Raji (cell line): ENCODE results near the gene SLC35C1.
A peak's percentile ranks its signal among the peaks of the same experiment; 100 is the strongest.

Source experiments
- POLR2A ChIP-seq: IDR thresholded peaks from 2 replicates; pipeline ENCODE4 v1.6.1; 2011; ENCODE audit warnings: low read depth, low read length, control low read depth; ENCODE audit not compliant: insufficient read depth

SLC35C1 gene

DNA sequence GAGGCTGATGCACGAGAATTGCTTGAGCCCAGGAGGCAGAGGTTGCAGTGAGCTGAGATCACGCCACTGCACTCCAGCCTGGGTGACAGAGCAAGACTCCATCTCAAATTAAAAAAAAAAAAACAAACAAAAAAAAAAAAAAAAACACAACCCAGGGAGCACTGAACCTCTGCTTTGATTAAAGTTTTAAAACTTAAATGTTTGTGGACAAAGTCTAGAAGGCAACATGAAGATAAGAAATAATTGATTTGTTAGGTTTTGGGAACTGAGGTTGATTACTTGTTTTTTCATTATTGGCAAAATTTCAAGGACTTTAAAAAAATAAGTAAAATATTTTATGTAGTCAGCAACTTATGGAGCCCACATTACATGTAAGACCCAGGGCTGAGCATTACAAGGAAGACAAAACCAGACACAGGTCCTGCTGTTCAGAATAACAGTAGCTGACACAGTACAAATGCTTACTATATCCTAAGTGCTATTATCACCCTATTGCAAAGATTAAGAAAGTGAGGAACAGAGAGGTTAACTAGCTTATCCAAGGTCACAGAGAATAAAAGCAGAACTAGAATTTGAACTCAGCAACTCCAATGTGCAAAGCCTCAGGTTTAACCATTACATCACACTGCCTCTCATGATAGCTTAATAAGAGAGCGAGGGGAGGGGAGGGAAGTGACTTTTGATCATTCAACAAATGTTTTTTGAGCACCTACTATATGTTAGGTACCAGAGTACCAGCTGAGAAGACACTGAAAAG is 40.1 kb downstream of the SLC35C1 start:
- TF ChIP-seq POLR2A, result no peak

DNA sequence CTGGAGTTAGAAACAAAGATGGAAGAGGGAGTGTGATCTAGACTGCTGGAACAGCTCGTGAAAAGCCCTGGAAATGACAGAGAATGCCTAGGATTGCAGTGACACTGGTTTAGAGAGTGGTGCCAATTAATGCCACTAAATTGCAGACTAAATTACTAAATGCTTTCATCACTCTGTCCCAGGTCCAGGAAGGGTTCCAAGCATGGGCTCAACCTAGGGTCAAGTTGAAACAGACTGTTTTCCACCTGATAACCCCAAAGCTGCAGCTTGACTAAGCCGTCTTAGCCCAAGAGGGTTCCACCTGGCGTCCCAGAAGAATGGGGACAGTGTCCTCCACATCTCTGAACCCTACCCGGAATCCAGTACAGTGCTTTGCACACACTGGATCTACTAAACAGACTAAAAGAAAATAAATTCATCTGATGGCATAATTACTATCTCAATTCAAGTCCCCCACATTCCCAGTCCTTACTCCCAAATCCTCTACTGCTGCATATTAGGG is 41.3 kb downstream of the SLC35C1 start:
- TF ChIP-seq POLR2A, result no peak

GRCh38 chr11:45846974-45847910 is 42.3 kb downstream of the SLC35C1 start, which contains the start of gene CRY2:
Gene CRY2, plus strand, starts transcription at chr11:45847475. Its CDS starts 16 bp downstream, at chr11:45847491.
- TF ChIP-seq POLR2A, result peak; percentile 97

DNA sequence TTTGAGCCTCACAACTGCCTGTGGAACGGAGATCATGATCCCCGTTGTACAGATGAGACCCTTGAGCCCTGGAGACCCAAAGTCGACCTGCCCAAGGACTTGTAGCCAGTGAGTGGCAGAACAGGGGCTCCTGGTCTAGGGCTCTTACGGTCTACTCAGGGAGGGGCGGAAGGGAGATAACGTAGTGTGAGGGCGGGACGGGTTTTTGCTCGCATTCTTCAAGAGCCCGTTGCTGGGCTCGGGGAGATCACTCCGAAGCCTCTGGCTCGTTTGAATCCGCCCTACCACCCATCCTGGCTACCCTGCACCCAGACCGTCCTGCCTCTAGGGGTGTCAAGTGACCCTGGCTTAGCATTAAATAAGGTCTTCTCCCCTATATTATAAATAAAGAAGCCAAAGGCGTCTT is 43.0 kb downstream of the SLC35C1 start:
- TF ChIP-seq POLR2A, result no peak

DNA sequence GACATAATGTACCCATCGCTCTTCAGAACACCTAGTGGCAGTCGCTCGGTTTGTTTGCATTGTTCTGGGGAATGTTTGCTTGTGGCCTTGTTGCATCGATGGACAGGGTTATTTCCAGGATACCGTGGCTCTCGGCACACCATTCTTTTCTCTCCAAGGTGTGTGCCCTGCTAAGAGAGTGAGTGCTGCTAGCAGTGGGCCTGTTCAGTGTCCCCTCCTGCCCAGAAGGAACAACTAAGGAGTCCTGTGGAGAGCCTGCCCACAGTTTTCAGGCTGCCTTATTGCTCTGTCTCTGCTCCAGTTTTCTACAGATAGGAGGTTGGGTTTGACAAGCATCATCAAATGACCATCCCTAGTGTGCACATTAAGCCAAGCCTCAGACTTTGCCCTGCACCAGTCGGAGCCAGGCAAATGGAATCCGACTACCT is 43.7 kb downstream of the SLC35C1 start:
- no peak for TF ChIP-seq POLR2A

DNA sequence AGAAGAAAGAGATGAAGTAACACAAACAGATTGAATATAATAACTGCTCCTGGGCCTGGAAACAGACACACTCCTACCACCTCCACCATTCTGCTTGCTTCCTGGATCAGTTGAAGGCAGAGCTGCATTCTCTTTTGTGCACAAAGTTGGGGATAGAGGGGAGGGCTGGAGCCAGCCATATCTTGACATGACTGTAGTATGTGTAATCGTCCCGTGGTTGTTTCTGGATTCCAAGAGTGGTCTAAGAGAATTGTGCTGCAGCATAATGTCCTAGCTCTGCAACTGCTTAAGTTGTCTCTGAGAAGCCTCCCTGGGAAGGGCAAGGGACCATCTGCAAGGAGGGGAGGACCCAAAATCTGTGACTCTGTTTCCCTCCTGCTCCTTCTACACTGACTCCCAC is 45.5 kb downstream of the SLC35C1 start:
- no peak for TF ChIP-seq POLR2A

DNA sequence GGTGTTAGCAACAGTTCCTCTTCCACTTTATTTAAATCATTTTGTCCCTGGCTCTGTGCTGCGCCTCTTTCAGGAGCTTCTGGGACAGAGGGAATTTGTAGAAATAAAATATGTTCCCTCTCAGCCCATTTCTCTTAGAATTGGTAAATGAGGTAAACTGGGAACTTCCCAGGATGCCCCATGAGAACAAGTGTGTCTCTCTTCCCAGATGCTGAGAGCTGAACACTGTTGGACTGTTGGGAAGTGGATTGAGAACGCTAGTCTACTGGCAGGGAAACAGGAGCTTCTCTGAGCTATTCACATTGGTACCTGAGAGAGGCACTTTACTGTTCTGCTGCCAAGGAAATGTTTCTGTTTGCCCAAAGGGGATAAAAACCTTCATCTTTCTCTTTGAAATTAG is 46.3 kb downstream of the SLC35C1 start:
- TF ChIP-seq POLR2A, result no peak

- no peak for TF ChIP-seq POLR2A
Observed at GRCh38 chr11:45852018-45852711, 47.2 kb downstream of the SLC35C1 start.

DNA sequence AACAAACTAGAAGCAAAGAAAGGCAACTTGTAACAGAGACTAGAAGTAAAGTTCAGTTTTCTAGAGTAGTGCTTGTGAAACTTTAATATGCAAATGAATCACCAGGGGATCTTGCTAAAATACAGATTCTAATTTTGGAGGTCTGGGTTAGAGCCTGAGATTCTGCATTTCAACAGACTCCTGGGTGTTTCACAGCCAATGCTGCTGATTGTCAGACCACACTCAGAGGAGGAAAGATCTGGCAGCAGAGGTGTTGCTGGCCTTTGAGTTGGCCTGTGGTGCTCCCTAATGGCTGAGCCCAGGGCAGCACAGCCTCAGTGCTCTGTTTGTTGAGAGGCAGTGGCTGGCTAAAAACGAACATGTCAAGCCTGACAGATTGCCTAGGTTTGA is 47.8 kb downstream of the SLC35C1 start:
- no peak for TF ChIP-seq POLR2A

DNA sequence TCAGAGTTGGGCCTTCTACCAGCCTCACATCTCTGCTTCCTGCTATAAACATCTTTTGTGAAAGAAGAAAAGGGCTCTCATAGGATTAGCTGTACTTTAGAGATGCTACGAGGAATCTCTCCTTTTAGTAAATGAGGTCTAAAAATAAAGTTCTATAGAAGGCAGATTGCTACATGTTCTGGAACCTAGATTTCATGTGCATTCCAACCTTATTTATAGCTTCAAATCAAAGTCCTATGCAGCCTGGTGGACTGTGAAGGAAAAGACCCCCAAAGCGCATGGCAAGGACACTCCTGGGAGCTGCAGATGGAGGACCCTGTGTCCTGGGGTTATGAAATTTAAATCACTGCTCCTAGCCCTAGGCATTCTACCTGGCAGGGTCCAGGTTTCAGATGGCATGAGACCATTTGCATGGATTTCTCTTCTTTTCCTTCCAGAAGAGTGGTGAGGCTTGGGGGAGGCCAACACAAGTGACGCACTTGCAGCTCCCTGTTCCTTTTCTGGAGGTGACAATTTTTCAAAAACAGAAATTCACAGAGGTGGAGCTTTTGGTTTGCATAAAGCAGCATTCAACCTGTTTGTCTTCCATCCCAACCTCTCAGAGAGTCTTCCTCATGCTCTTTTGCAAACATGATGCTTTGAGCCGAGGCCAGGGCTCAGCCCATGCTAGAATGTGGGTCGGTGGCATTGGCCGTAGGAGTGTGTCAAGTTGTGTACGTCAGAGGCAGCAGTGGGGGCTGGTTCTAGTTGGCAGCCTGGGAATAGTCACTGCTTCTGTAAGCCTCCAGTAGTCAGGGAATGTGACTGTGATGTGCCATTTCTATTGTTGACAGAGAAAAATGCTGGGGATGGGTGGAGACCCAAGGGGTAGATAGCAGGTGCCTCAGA is 48.6 kb downstream of the SLC35C1 start:
- no peak for TF ChIP-seq POLR2A

DNA sequence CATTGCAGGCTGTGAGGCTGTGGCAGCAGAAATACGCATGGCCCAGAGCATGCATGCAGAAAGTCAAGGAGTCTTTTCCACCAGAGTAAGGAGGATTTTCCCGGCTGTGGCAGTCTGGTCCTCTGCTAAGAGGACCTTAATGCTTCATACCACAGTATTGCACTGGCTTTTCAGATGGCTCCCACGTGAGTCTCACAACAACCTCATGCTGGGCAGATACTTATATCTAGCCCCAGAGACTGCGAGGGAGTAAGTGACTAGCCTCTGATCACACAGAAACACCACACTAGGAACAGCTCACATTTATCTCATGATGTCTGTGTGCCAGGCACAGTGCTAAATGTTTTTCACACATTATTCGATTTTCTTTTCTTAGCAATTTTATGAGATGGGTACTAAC is 50.4 kb downstream of the SLC35C1 start:
- TF ChIP-seq POLR2A, result no peak

- TF ChIP-seq POLR2A, result no peak
Observed at GRCh38 chr11:45856044-45856468, 51.1 kb downstream of the SLC35C1 start.

DNA sequence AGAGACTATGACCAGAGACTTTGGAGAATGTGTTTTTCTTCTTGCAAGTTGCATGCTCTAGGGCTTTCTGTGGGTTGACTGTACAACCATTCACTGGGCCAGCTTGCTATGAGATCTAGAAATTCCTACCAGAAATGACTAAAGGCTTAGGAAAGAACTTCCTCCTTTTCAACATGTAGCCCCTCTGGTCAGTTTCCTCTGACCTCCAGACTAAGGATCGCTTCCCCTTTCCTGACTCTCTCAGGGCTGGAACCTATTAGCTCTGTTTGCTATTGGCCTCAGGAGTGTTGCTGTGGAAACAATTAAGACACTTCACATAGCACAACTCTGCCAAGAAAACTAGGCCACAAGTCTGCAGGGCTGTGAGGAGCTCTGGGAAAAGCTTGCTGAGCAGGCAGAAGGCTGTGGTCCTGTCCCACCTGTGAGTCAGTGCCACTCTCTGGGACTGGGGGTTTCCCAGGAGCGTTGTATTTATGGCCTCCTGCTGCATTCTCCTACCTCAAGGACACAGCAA is 53.1 kb downstream of the SLC35C1 start:
- no peak for TF ChIP-seq POLR2A
